CD14-positive monocyte (primary cell): ENCODE data around the gene OMD. TPM values are rescaled to one million over a fixed set of nuclear protein-coding genes. Genes with fewer than 3 reads are reported as not detected.
A peak's percentile ranks its signal among the peaks of the same experiment; 100 is the strongest.

Experiments used
- DNase-seq, 3 donors: peaks; one replicate each; pipeline ENCODE4 v3.0.0-alpha.2; 2011 to 2022
- H2AFZ ChIP-seq: 2 replicates; pipeline ENCODE4 v1.6.0; 2012; ENCODE audit warnings: mild to moderate bottlenecking, low read depth, low read length, inconsistent platforms; ENCODE audit not compliant: insufficient read depth, poor library complexity, severe bottlenecking
- H3K27ac ChIP-seq, 2 donors: 1 replicate in 1 of 2; 2 replicates in 1 of 2; pipeline ENCODE4 v1.5.1; 2012 to 2013; ENCODE audit warnings: low read length in 2 of 2, control low read depth in 1 of 2, inconsistent platforms in 1 of 2, low read depth in 1 of 2, mild to moderate bottlenecking in 1 of 2
- H3K27me3 ChIP-seq, 2 donors: one replicate each; pipeline versions ENCODE4 v1.6.0 to v1.6.1; 2011 to 2013; ENCODE audit warnings: low read length in 2 of 2; ENCODE audit not compliant: control insufficient read depth in 2 of 2, insufficient read depth in 2 of 2
- H3K36me3 ChIP-seq, 2 donors: replicated peaks in 1 of 2; 1 replicate in 1 of 2; 2 replicates in 1 of 2; pipeline versions ENCODE4 v1.5.1 to v1.6.1; 2012 to 2013; ENCODE audit warnings: low read length in 2 of 2, control low read depth in 1 of 2, inconsistent platforms in 1 of 2, mild to moderate bottlenecking in 1 of 2; ENCODE audit not compliant: insufficient read depth in 2 of 2, control insufficient read depth in 1 of 2
- H3K4me1 ChIP-seq, 2 donors: 1 replicate in 1 of 2; 2 replicates in 1 of 2; pipeline versions ENCODE4 v1.5.1 to v1.6.1; 2012 to 2013; ENCODE audit warnings: low read length in 2 of 2, control low read depth in 1 of 2, inconsistent platforms in 1 of 2, mild to moderate bottlenecking in 1 of 2, moderate library complexity in 1 of 2; ENCODE audit not compliant: insufficient read depth in 2 of 2, control insufficient read depth in 1 of 2
- H3K4me2 ChIP-seq: replicated peaks from 2 replicates; pipeline ENCODE3; 2012; ENCODE audit warnings: low read length, moderate library complexity, mild to moderate bottlenecking; ENCODE audit not compliant: poor library complexity, severe bottlenecking; ENCODE audit errors: extremely low read depth
- H3K4me3 ChIP-seq, 3 experiments: fragments of 200-600 bp in 1 of 3; sonication (generic) in 1 of 3; replicated peaks in 1 of 3; 1 replicate in 2 of 3; 2 replicates in 1 of 3; pipeline ENCODE4 v1.5.1; 2011 to 2013; ENCODE audit warnings: low read length in 3 of 3, mild to moderate bottlenecking in 3 of 3, control low read depth in 2 of 3, low read depth in 2 of 3, inconsistent platforms in 1 of 3, moderate library complexity in 1 of 3
- H3K79me2 ChIP-seq: 2 replicates; pipeline ENCODE4 v1.6.0; 2012; ENCODE audit warnings: mild to moderate bottlenecking, control low read depth, inconsistent platforms, low read length, moderate library complexity; ENCODE audit not compliant: insufficient read depth
- H3K9ac ChIP-seq: 2 replicates; pipeline ENCODE4 v1.6.0; 2017; ENCODE audit warnings: low read length, mild to moderate bottlenecking; ENCODE audit not compliant: insufficient read depth, poor library complexity, severe bottlenecking
- H3K9me3 ChIP-seq, 2 donors: replicated peaks in 1 of 2; 1 replicate in 1 of 2; 2 replicates in 1 of 2; pipeline versions ENCODE4 v1.5.1 to v1.6.1; 2012 to 2013; ENCODE audit warnings: low read length in 2 of 2, control low read depth in 1 of 2; ENCODE audit not compliant: control insufficient read depth in 1 of 2, insufficient read depth in 1 of 2
- H4K20me1 ChIP-seq: 2 replicates; pipeline ENCODE4 v1.6.0; 2012; ENCODE audit warnings: mild to moderate bottlenecking, low read length, control low read depth, moderate library complexity; ENCODE audit not compliant: insufficient read depth
- H3K27ac Mint-ChIP-seq, 7 donors: one replicate each; pipeline ENCODE4 v1.8.0; 2020; ENCODE audit warnings: mild to moderate bottlenecking in 7 of 7, mixed read lengths in 7 of 7, moderate library complexity in 6 of 7, inconsistent platforms in 2 of 7
- H3K27me3 Mint-ChIP-seq, 3 donors: one replicate each; pipeline ENCODE4 v1.8.0; 2021 to 2022; ENCODE audit warnings: low read depth in 3 of 3, mild to moderate bottlenecking in 3 of 3, mixed read lengths in 3 of 3, moderate library complexity in 3 of 3, inconsistent platforms in 1 of 3
- H3K36me3 Mint-ChIP-seq, 2 donors: one replicate each; pipeline ENCODE4 v1.8.0; 2020; ENCODE audit warnings: mixed read lengths in 2 of 2, inconsistent platforms in 1 of 2, mild to moderate bottlenecking in 1 of 2
- H3K4me1 Mint-ChIP-seq: one replicate; pipeline ENCODE4 v1.8.0; 2020; ENCODE audit warnings: mild to moderate bottlenecking, mixed read lengths
- H3K4me3 Mint-ChIP-seq, 2 donors: one replicate each; pipeline ENCODE4 v1.8.0; 2020; ENCODE audit warnings: mild to moderate bottlenecking in 2 of 2, mixed read lengths in 2 of 2, moderate library complexity in 1 of 2
- H3K9me3 Mint-ChIP-seq, 7 donors: one replicate each; pipeline ENCODE4 v1.8.0; 2020 to 2022; ENCODE audit warnings: mixed read lengths in 7 of 7, mild to moderate bottlenecking in 6 of 7, moderate library complexity in 6 of 7, inconsistent platforms in 2 of 7
- CTCF ChIP-seq: fragments of 200-600 bp; IDR thresholded peaks from one replicate; pipeline ENCODE4 v1.8.0; 2022; ENCODE audit warnings: antibody characterized with exemption, mild to moderate bottlenecking
- WGBS: methylation state at CpG from one replicate; pipeline ENCODE4 v1.1.5; 2013; ENCODE audit warnings: missing lambda C conversion rate; ENCODE audit not compliant: insufficient coverage; 5-methylcytosine and 5-hydroxymethylcytosine counted together
- intact Hi-C, 2 donors: fragments of 100-400 bp; cut with micrococcal nuclease; formaldehyde crosslinking; loops; one replicate each; pipeline versions ENCODE4 v1.15.0 to v1.15.1; 2023
- polyA plus RNA-seq, 3 donors: library from polyadenylated mRNA; depleted of rRNA in 1 of 3; unstranded in 2 of 3; stranded (reverse) in 1 of 3; fragments of 300-500 nt in 2 of 3; fragments of >200 nt in 1 of 3; fragmentation: Illumina TruSeq in 2 of 3; gene quantifications; 1 replicate in 2 of 3; 2 replicates in 1 of 3; pipeline ENCODE4 v1.2.3, GENCODE V29; 2012 to 2021

Gene OMD
- polyA plus RNA-seq, 3 donors = not detected

GRCh38 chr9:92406477-92406876 is 17.8 kb downstream of the OMD start:
- no peaks in the 10 kb centered on the region for H3K9me3 Mint-ChIP-seq
- Histone ChIP-seq H3K9ac (peak overlapping the region; percentile 7), H3K9me3 (no peaks in the 10 kb centered on the region), H3K4me1 (peaks cover 13 to 14% of the 10 kb centered on the region in 2 donors), H2AFZ (peak overlapping the region; percentile 74), H3K27ac (peak overlapping the region; percentile 3 to 64), H3K27me3 (no peaks in the 10 kb centered on the region), H4K20me1 (no peaks in the 10 kb centered on the region), H3K79me2 (no peaks in the 10 kb centered on the region), H3K36me3 (no peaks in the 10 kb centered on the region), H3K4me2 (peak overlapping the region; percentile 62), H3K4me3 (peak overlapping the region in 2 of 3 experiments; percentile 36 to 49)
- TF ChIP-seq CTCF = no peak
- no peaks in the 10 kb centered on the region for H3K36me3 Mint-ChIP-seq
- 0% methylated on average over 2 of the region's 3 CpGs for WGBS
- peak overlapping the region in 1 of 2 donors; percentile 83 for H3K4me3 Mint-ChIP-seq
- intact Hi-C loops = no loop called here
- H3K27ac Mint-ChIP-seq = peak overlapping the region in 5 of 7 donors; percentile 14 to 82 (median 66)
- DNase-seq = peak; percentile 54 to 68 (median 60)
- H3K4me1 Mint-ChIP-seq = peaks cover 22% of the 10 kb centered on the region
- H3K27me3 Mint-ChIP-seq = no peaks in the 10 kb centered on the region

GRCh38 chr9:92405818-92406217 is 18.5 kb downstream of the OMD start:
- no peaks in the 10 kb centered on the region for H3K36me3 Mint-ChIP-seq
- WGBS = 90% methylated on average over 4 of the region's 4 CpGs
- Histone ChIP-seq H3K36me3 (no peaks in the 10 kb centered on the region), H3K4me3 (no peak overlapping the region), H3K9ac (no peak overlapping the region), H3K27ac (no peak overlapping the region), H3K4me2 (no peak overlapping the region), H4K20me1 (no peaks in the 10 kb centered on the region), H3K79me2 (no peaks in the 10 kb centered on the region), H3K9me3 (no peaks in the 10 kb centered on the region), H2AFZ (peak overlapping the region; percentile 74), H3K4me1 (peaks cover 13 to 14% of the 10 kb centered on the region in 2 donors), H3K27me3 (no peaks in the 10 kb centered on the region)
- H3K27ac Mint-ChIP-seq = peak overlapping the region in 2 of 7 donors; percentile 22 to 75
- peaks cover 17% of the 10 kb centered on the region for H3K4me1 Mint-ChIP-seq
- no peak for DNase-seq
- H3K27me3 Mint-ChIP-seq = no peaks in the 10 kb centered on the region
- H3K9me3 Mint-ChIP-seq = no peaks in the 10 kb centered on the region
- no peak for TF ChIP-seq CTCF
- intact Hi-C loops = no loop called here
- no peak overlapping the region for H3K4me3 Mint-ChIP-seq
